ENCODE measurements around the gene HEXA.

- TF ChIP-seq POLR2A (IDR thresholded peaks at IDR 0.05; ENCODE audit: low read depth) (no peak), CTCF (IDR thresholded peaks at IDR 0.05) (no peak)
These were observed 28.5 kb upstream of the HEXA start for GRCh38 chr15:72404356-72404755.

All from esophagus muscularis mucosa (tissue), 3 donors.